Transverse colon (tissue), 3 donors: ENCODE results near the gene ADH7.

Source experiments
- EP300 ChIP-seq: sonication (generic); formaldehyde crosslinking; IDR thresholded peaks from one replicate; pipeline ENCODE4 v1.6.1; 2017; ENCODE audit warnings: antibody characterized with exemption, low read depth
- POLR2A ChIP-seq: fragments of 450-650 bp; IDR thresholded peaks from one replicate; pipeline ENCODE4 v1.6.1; 2016; ENCODE audit warnings: antibody characterized with exemption, mild to moderate bottlenecking, moderate library complexity
- TF ChIP-seq, protein P1 (sequence below), 5 experiments: fragments of 200-600 bp in 3 of 5; fragments of 450-650 bp in 2 of 5; sonication (generic) in 3 of 5; IDR thresholded peaks; 1 replicate in 2 of 5; 2 replicates in 3 of 5; pipeline ENCODE4 v1.5.1; 2016 to 2017; ENCODE audit warnings: antibody characterized with exemption in 5 of 5, inconsistent platforms in 3 of 5, mild to moderate bottlenecking in 2 of 5, moderate library complexity in 1 of 5

DNA sequence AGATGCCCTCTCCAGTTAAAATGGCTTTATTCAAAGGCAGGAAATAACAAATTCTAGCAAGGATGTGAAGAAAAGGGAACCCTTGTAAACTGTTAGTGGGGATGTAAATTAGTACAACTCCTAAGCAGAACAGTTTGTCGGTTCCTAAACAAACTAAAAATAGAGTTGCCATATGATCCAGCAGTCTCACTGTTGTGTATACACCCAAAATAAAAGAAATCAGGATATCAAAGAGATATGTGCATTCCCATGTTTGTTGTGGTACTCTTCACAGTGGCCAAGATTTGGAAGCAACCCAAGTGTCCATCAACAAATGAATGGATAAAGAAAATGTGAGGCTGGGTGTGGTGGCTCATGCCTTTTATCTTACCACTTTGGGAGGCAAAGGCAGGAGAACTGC is 36.1 kb downstream of the ADH7 start:
- TF ChIP-seq, protein P1, sequence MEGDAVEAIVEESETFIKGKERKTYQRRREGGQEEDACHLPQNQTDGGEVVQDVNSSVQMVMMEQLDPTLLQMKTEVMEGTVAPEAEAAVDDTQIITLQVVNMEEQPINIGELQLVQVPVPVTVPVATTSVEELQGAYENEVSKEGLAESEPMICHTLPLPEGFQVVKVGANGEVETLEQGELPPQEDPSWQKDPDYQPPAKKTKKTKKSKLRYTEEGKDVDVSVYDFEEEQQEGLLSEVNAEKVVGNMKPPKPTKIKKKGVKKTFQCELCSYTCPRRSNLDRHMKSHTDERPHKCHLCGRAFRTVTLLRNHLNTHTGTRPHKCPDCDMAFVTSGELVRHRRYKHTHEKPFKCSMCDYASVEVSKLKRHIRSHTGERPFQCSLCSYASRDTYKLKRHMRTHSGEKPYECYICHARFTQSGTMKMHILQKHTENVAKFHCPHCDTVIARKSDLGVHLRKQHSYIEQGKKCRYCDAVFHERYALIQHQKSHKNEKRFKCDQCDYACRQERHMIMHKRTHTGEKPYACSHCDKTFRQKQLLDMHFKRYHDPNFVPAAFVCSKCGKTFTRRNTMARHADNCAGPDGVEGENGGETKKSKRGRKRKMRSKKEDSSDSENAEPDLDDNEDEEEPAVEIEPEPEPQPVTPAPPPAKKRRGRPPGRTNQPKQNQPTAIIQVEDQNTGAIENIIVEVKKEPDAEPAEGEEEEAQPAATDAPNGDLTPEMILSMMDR (IDR thresholded peaks at IDR 0.05): no peak
- TF ChIP-seq EP300 (no peak), POLR2A (no peak)
